Gastroesophageal sphincter (tissue), 4 donors: ENCODE measurements around the gene KCNK5. TPM values are rescaled to one million over a fixed set of nuclear protein-coding genes. Genes with fewer than 3 reads are reported as not detected.

Experiments
- ATAC-seq: fragments of 150-250 bp; one replicate; pipeline ENCODE4 v1.9.1; 2016; ENCODE audit warnings: mild to moderate bottlenecking, moderate library complexity
- H3K27ac ChIP-seq, 4 donors: fragments of 200-600 bp; sonication (generic) in 3 of 4; 1 replicate in 3 of 4; 2 replicates in 1 of 4; pipeline ENCODE4 v1.5.1; 2016 to 2019
- H3K27me3 ChIP-seq: fragments of 200-600 bp; sonication (generic); one replicate; pipeline ENCODE4 v1.5.1; 2019
- H3K36me3 ChIP-seq, 2 donors: fragments of 200-600 bp; sonication (generic); one replicate each; pipeline ENCODE4 v1.5.1; 2019; ENCODE audit warnings: control low read depth in 1 of 2
- H3K4me1 ChIP-seq, 3 donors: fragments of 200-600 bp; sonication (generic); 1 replicate in 2 of 3; 2 replicates in 1 of 3; pipeline ENCODE4 v1.5.1; 2016 to 2019; ENCODE audit warnings: control low read depth in 2 of 3
- H3K4me3 ChIP-seq, 2 donors: fragments of 200-600 bp; sonication (generic); one replicate each; pipeline ENCODE4 v1.5.1; 2019; ENCODE audit warnings: mild to moderate bottlenecking in 1 of 2, moderate library complexity in 1 of 2
- H3K9me3 ChIP-seq, 3 donors: fragments of 200-600 bp; sonication (generic); one replicate each; pipeline ENCODE4 v1.5.1; 2017 to 2019; ENCODE audit warnings: control low read depth in 2 of 3
- EP300 ChIP-seq: sonication (generic); formaldehyde crosslinking; IDR thresholded peaks from one replicate; pipeline ENCODE4 v1.6.1; 2017; ENCODE audit warnings: antibody characterized with exemption, mild to moderate bottlenecking
- POLR2A ChIP-seq, 2 donors: fragments of 450-650 bp; IDR thresholded peaks; one replicate each; pipeline ENCODE4 v1.6.1; 2017; ENCODE audit warnings: antibody characterized with exemption in 2 of 2, mild to moderate bottlenecking in 2 of 2, moderate library complexity in 1 of 2
- POLR2AphosphoS5 ChIP-seq: sonication (generic); formaldehyde crosslinking; IDR thresholded peaks from one replicate; pipeline ENCODE4 v1.6.1; 2017; ENCODE audit warnings: antibody characterized with exemption
- WGBS, 2 donors: methylation state at CpG; one replicate each; pipeline ENCODE4 v1.1.5; 2018; ENCODE audit warnings: low coverage in 1 of 2; 5-methylcytosine and 5-hydroxymethylcytosine counted together
- total RNA-seq, 4 donors: library from RNA; depleted of rRNA; stranded (reverse); fragments of >200 nt; gene quantifications; one replicate each; pipeline ENCODE4 v1.1.0, GENCODE V29; 2016
- TF ChIP-seq, protein P1 (sequence below), 4 experiments: fragments of 200-600 bp in 2 of 4; fragments of 450-650 bp in 2 of 4; sonication (generic) in 1 of 4; IDR thresholded peaks; one replicate each; pipeline ENCODE4 v1.5.1; 2017 to 2019; ENCODE audit warnings: antibody characterized with exemption in 4 of 4, mild to moderate bottlenecking in 2 of 4, moderate library complexity in 2 of 4

KCNK5 gene
- total RNA-seq, 4 donors from 2014 or later, result 7.3 to 11.5 (median 8.0) TPM

DNA sequence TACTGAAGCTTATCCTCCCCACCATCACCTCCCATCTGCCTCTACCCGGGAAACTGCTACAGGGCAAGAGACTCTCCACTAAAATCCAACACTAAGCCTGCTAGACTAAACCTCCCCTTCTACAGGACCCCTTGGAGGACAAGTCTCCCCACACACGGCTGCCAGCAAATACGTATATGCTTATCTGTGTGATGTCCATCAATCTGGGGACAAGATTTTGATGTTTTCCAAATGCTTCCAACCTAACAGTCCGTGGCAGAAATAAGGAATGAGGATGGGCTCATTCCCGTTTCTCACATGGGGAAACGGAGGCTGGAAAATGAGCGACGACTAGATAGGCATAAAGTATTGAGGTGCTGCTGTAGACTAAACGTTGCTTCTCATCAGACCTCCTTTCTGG lies 1.8 kb downstream of the KCNK5 start:
- TF ChIP-seq EP300, result no peak
- Histone ChIP-seq H3K27me3 (peaks cover 57% of the 10 kb centered on the region), H3K4me3 (peak overlapping the region in 1 of 2 donors; percentile 59), H3K36me3 (no peaks in the 10 kb centered on the region), H3K27ac (peak overlapping the region in 3 of 4 donors; percentile 43 to 67 (median 45)), H3K9me3 (no peaks in the 10 kb centered on the region), H3K4me1 (peaks cover 0 to 18% (median 10%) of the 10 kb centered on the region in 3 donors)
- 57% methylated on average over 9 of the region's 9 CpGs; no CpG with 5 or more reads in 1 of the 2 donors for WGBS, 2 donors
- no peak for ATAC-seq

GRCh38 chr6:39226639-39227329 lies 2.5 kb downstream of the KCNK5 start:
- H3K27ac ChIP-seq, result peak overlapping the region in 2 of 4 donors; percentile 45 to 67
- 42% methylated on average over 8 to 9 of the region's 10 CpGs for WGBS, 2 donors
- TF ChIP-seq EP300 (no peak), POLR2AphosphoS5 (no peak), POLR2A (IDR thresholded peaks at IDR 0.05) (no peak)
- TF ChIP-seq, protein P1, sequence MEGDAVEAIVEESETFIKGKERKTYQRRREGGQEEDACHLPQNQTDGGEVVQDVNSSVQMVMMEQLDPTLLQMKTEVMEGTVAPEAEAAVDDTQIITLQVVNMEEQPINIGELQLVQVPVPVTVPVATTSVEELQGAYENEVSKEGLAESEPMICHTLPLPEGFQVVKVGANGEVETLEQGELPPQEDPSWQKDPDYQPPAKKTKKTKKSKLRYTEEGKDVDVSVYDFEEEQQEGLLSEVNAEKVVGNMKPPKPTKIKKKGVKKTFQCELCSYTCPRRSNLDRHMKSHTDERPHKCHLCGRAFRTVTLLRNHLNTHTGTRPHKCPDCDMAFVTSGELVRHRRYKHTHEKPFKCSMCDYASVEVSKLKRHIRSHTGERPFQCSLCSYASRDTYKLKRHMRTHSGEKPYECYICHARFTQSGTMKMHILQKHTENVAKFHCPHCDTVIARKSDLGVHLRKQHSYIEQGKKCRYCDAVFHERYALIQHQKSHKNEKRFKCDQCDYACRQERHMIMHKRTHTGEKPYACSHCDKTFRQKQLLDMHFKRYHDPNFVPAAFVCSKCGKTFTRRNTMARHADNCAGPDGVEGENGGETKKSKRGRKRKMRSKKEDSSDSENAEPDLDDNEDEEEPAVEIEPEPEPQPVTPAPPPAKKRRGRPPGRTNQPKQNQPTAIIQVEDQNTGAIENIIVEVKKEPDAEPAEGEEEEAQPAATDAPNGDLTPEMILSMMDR (IDR thresholded peaks at IDR 0.05), result no peak
- H3K9me3 ChIP-seq, result no peaks in the 10 kb centered on the region
- peaks cover 57% of the 10 kb centered on the region for H3K27me3 ChIP-seq
- peak overlapping the region in 1 of 2 donors; percentile 59 for H3K4me3 ChIP-seq
- H3K36me3 ChIP-seq, result no peaks in the 10 kb centered on the region
- no peak for ATAC-seq
- peaks cover 0 to 18% (median 10%) of the 10 kb centered on the region in 3 donors for H3K4me1 ChIP-seq

GRCh38 chr6:39225946-39226437 lies 3.3 kb downstream of the KCNK5 start:
- H3K27ac ChIP-seq, result peak overlapping the region in 1 of 4 donors; percentile 67
- H3K27me3 ChIP-seq, result peaks cover 57% of the 10 kb centered on the region
- H3K4me3 ChIP-seq, result peak overlapping the region in 1 of 2 donors; percentile 59
- TF ChIP-seq, protein P1 (IDR thresholded peaks at IDR 0.05), result no peak
- TF ChIP-seq POLR2AphosphoS5, result no peak
- TF ChIP-seq EP300, result no peak
- no peak for TF ChIP-seq POLR2A (IDR thresholded peaks at IDR 0.05)
- H3K4me1 ChIP-seq, result peaks cover 0 to 18% (median 10%) of the 10 kb centered on the region in 3 donors
- 47 to 63% methylated on average over 3 to 6 of the region's 6 CpGs for WGBS, 2 donors
- ATAC-seq, result no peak
- no peaks in the 10 kb centered on the region for H3K36me3 ChIP-seq
- H3K9me3 ChIP-seq, result no peaks in the 10 kb centered on the region

DNA sequence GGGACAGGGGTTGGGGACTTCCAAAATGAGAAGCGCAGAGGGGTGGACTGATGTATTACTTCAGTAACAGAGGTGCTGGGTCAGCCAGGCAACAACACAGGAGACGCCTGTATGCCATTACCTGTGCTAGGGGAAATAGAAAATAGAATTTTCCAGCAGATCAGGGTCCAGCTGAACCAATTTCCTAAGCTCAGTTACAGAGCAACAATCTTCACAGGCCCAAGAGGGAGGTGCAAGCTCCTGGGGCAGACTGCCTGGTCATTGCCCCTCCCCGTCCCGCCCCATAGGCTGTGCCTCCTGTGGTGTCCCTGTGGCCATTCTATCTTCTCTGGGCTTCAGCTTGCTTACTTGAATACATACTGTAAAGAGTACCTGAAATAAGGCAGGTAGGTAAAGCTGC lies 3.7 kb downstream of the KCNK5 start:
- H3K4me3 ChIP-seq, result peak overlapping the region in 1 of 2 donors; percentile 59
- TF ChIP-seq, protein P1 (IDR thresholded peaks at IDR 0.05), result no peak
- TF ChIP-seq POLR2AphosphoS5 (no peak), POLR2A (IDR thresholded peaks at IDR 0.05) (no peak), EP300 (no peak)
- no peaks in the 10 kb centered on the region for H3K36me3 ChIP-seq
- peaks cover 57% of the 10 kb centered on the region for H3K27me3 ChIP-seq
- H3K27ac ChIP-seq, result peak overlapping the region in 1 of 4 donors; percentile 67
- H3K9me3 ChIP-seq, result no peaks in the 10 kb centered on the region
- peaks cover 0 to 18% (median 10%) of the 10 kb centered on the region in 3 donors for H3K4me1 ChIP-seq
- ATAC-seq, result no peak
- WGBS, 2 donors, result 62 to 83% methylated on average over 2 of the region's 4 CpGs

- Histone ChIP-seq H3K4me1 (peaks cover 0 to 15% (median 10%) of the 10 kb centered on the region in 3 donors), H3K4me3 (peak overlapping the region in 1 of 2 donors; percentile 59), H3K27me3 (peaks cover 57% of the 10 kb centered on the region), H3K36me3 (no peaks in the 10 kb centered on the region), H3K27ac (peak overlapping the region in 1 of 4 donors; percentile 67), H3K9me3 (no peaks in the 10 kb centered on the region)
- ATAC-seq, result no peak
- 59 to 65% methylated on average over 3 of the region's 5 CpGs for WGBS, 2 donors
- TF ChIP-seq EP300 (no peak), POLR2AphosphoS5 (no peak), POLR2A (IDR thresholded peaks at IDR 0.05) (no peak)
- TF ChIP-seq, protein P1 (IDR thresholded peaks at IDR 0.05), result no peak
These were observed 4.6 kb downstream of the KCNK5 start for GRCh38 chr6:39224523-39225182.
